ENCODE results near the gene HLCS.

Gene HLCS

GRCh38 chr21:36985751-36986594 is 19.5 kb upstream of the HLCS start:
- DNase-seq = no peak

DNA sequence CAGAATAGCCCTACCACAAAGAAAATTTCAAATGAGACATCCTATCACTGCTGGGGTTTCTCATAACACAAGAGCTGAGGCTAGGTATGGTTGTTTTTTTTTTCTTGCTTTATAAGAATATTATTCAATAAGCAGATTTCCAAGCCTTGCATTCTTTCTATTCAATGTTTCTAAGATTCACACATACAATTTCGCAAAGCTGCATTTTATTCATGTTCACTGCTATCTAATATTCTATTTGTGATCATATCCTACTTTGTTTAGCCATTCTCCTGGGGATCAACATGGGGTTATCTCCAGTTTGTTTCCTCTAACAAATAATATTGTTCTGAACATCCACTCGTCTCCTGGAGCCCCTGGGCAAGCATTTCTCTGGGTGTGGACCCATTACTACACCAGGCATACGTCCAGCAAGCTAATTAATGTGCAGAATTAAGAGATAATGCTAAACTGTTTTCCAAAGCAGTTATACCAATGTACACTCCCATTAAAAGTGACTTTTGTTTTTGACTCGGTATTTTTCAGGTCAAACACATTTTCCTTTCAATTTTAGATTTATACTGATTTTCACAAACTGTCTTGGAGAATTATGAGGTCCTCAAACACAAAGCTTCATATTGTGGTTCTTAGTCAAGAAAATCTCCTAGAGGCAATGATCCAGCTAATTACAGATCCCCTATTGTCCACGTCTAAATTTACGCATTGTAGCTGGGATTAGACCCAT is 15.7 kb upstream of the HLCS start:
- DNase-seq = no peak

- DNase-seq = no peak
These were observed 14.6 kb upstream of the HLCS start for GRCh38 chr21:36981049-36981391.

DNA sequence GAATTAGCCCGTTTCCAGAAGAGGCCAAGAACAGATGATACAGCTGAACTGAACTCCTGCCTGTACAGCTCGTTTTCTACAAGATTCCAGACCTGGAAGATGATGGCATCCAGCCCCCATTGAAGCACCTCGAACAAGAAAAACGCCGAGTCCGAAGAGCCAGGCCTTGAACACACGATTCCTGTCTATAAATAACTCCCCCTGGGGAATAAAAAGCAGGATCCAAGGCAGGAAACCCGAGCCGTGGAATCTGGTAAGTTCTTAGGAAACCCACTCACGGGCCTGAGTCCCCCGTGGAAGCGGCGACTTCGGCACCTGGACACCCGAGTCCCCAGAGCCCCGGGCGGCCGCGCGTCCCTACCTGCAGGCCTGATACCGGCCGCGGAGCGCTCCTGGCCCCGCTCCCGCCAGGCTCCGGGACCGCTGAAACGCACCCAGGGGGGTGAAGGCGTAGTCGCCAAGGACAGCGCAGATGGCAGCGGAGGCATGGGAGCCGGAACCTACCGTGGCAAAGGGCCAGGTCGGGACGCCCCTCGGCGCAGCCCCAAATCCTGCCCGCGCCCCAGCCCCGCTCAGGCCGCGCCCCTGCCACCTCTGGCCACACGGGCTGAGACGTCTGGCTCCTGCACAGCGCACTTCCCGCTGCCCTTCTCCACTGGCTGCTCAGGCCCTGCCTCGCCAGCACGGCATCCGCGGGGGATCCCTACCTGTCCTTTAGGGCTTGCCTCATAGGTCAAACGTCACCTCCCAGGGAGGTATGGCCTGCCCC is 14.0 kb upstream of the HLCS start:
- DNase-seq = peak; percentile 58

DNA sequence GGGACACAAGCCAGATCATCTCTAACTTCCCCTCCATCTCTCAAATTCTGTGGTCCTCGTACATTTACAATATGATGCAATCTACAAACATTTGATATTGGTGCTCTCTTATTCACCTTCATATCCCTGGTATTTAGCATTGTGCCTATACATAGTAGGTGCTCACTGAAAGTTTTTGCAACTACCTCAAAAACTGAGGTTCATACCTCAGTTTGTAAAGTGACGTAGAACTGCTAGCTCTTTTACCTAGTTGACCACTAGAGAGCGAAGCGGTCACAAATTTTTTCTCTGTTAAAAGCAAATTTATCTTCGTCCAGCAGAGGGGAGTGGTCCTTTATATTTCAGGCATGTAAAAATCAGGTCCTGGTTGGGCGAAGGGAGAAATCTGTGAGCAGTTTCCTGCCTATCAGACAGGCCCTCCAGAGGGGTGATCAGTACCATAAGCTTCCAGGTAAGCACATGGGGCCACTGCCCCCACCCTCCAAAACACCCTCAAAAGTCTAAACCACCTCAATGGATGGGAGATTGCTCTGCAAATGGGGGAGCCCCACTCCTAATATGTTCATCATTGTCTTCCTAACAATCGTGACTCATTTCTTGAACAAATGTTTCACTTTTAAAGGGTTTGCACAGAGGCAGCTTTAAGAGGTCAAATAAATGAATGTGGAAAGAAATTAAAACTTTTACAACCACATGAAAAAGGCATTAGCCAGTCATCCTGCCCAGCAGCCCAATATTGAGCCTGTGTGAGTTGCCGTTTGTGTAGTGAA is 10.6 kb upstream of the HLCS start:
- DNase-seq = peak; percentile 62

DNA sequence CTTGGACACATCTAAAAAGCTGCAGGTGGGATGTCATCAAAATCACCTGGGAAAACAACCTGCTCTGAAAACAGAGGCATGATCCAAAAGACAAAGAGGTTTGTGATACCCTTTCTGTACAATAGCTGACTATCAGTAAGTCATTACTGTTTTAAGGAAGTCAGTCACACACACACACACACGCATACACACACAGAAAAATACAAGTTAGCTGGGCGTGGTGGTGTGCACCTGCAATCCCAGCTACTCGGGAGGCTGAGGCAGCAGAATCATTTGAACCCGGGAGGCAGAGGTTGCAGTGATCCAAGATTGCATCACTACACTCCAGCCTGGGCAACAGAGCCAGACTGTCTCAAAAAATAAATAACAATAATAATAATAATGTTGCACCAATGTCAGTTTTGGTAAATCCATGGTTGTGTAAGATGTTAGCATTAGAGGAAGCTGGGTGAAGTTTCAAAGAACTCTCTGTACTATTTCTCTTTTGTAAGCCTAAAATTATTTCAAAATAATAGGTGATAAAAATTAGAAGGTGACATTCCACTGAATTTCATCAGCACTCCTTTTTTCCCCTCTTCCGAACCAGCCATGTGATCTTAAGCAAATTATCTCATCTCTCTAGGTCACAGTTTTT is 9.9 kb upstream of the HLCS start:
- DNase-seq = no peak

DNA sequence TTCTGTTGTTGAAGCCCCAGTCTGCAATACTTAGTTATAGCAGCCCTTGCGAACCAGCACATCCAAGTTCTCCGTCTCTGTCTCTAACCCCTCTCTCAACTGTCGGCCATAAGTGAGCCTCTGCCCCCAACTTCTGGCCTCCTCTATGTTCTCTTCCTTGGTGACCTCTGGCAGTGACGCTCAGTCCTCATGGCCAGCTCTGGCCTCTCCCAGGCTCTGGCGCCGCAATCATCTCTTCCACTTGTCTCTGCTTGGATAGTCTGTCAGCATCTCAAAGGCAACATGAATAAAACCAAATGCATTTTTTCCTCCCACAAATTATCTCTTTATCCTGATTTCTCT is 8.4 kb upstream of the HLCS start:
- no peak for DNase-seq

DNA sequence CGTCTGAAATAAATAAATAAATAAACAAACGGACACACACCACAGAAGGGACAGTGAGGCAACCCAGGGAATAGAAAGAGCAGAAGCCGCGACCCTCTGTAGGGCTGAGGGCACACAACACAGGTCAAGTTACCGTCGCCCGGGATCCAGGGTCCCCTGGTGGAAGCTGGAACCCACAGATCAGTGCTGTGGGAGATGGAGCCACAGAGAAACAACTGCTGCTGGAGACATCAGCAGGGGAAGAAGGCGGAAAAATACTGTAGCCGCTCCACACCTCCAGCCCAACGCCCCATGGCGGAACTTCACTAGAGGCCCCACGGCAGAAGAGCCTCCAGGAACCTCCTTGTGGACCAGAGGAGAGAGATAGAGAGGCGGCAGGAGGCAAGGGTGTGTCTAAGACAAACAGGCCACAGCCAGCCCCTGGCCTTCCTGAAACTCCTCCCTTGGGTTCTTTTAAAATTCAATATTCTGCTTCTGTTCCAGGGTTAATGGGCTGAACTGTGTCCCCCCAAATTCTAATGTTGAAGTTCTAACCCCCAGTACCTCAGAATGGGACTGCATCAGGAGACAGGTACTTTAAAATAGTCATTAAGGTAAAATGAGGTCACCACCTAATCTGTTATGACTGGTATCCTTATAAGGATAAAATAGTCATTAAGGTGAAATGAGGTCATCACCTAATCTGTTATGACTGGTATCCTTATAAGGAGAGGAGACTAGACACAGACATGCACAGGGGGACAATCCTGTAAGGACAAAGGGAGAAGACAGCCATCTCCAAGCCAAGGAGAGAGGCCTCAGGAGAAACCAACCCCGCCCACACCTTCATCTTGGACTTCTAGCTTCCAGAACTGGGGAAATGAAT is 7.7 kb upstream of the HLCS start:
- DNase-seq = no peak

DNA sequence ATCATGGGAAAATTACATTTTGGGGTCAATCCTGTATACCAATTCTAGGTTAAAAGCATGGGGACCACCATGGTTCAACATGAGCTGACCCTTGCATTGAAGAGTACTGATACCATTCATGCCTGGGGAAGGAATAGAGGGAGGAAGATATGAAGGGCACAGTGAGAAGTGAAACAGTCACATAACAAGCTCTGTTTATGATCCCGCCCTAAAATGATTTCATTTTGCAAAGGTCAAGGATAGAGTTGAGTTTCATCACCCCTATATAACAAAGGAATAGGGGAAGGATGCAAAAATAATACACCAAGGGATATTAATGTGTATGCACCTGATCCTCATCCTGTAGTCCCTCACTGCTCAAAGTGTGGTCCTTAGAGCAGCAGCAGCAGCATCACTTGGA is 2.5 kb upstream of the HLCS start:
- no peak for DNase-seq

- DNase-seq = no peak
These were observed 1.9 kb upstream of the HLCS start for GRCh38 chr21:36968414-36968813.

DNA sequence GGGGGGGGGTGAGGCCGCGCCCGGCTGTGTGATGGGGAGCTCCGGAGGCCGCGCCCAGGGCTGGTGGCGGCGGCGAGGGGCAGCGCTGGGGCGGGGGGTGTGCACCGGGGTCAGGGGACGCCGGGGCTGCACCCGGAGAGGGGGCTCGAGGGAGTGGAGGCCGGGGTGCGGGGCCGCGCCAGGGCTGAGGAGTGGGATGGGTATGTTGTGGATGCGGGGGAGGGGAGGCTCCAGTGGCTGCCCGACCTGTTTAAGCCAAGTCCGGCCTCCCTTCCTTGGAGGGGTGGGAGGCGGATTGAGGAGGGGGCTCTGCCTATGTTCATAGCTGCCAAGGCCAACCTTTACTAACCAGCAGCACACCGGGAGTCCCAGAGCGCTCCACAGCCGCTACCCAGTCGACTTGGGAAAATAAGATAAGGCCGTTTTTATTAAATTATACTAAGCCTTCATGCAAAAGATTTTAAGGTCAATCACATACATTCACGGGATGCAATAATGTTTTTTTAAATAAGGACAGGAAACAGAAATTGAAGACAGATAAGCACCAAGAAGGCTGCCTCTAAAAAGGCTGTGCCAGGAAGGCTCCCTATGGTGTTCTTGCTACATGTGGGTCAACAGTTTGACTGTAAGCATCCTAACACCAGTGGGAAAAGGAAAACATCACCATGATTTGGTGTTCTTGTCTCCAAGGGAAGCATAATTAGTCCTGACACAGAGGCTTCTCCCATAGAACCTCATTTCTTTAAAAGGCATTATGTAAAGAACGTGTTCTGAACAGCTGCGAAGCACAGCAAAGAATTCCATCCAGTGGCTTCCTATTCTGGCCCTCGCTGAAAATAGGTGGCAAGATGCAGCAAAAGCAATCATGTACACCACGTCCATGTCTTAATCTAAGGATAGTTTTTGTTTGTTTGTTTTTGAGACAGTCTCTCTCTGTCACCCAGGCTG is 626 bp upstream of the HLCS start:
- DNase-seq = peak; percentile 58

DNA sequence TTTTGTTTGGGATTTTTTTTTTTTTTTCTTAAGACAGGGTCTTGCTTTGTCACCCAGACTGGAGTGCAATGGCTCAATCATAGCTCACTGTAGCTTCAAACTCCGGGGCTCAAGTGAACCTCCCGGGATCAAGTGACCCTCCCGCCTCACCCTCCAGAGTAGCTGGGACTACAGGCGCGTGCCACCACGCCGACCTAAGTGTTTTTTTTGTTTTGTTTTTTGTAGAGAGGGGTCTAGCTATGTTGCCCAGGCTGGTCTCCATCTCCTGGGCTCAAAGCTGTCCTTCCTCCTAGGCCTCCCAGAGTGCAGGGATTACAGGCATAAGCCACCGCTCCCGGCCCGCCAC is 776 bp downstream of the HLCS start:
- DNase-seq = peak; percentile 28

- DNase-seq = peak; percentile 28
These were observed 1.4 kb downstream of the HLCS start for GRCh38 chr21:36964827-36965719.

GRCh38 chr21:36964398-36964797 is 2.1 kb downstream of the HLCS start:
- no peak for DNase-seq

DNA sequence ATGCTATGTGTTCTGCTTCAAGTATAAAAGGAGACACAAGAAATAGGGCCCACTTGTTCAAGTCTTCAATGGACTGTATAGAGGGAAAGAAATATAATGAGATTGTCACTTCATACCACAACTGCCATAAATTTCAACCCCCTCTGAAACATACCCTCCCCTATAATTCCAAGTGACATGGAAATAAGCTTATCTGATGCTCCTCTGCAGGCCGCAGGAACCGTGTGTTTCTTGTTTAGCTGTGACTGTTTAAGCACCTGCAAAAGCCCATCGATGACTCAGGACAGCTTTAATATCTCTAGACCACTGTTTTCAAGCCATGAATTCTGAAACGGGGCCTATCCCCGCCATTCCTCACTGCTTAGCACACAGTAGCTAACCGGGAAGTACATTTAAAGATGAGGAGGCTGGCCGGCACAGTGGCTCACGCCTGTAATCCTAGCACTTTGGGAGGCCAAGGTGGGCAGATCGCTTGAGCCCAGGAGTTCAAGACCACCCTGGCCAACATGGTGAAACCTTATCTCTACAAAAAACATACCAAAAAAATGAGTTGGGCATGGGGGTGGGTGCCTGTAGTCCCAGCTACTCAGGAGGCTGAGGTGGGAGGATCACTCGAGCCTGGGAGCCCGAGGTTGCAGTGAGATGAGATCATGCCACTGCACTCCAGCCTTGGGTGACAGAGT is 4.2 kb downstream of the HLCS start:
- no peak for DNase-seq

- no peak for DNase-seq
These were observed 5.7 kb downstream of the HLCS start for GRCh38 chr21:36960676-36961284.

DNA sequence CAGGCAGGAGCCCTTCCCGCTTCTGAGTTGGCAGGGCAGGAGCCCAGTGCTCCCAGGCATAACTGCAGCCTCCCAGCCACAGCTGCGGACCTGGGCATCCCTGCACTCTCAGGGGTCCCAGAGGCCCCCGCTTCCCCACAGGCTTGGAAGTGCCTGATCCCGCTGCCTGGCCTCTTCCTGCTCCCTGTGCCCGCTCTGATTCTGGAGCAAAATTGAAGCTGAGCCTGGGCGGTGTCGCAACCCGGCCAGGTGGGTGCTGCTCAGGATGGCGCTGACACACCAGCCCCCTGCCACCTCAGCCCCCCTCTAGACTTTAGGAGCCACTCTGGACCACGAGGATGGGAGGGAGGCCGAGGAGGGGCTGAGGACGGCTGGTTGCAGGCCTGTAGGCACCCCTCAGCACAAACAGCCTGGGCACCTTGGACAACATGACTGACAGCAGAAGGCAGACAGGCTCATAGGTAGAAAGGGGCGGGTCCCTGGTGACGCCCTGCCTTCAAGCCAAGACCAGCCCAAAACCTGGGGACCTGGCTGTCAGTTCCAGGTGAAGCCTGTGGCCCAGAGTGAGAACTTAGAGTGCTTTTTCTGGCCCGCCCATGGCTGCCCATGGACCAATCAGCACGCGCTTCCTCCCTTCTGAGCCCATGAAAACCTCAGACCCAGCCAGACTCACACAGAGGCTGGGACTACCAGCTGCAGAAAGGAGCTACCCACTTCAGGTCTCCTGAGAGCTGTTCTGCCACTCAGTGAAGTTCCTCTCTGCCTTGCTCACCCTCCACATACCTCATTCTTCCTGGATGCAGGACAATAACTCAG is 7.2 kb downstream of the HLCS start:
- no peak for DNase-seq
